Muscle layer of duodenum (tissue), 2 donors: ENCODE results near the gene RNF14.
"Not testable (repeated sequence)": the region's sequence is repeated elsewhere in the genome, so short reads cannot be mapped to it uniquely, and the experiment has no call there.

Source experiments
- H3K27ac ChIP-seq: one replicate; pipeline ENCODE4 v1.7.0; 2013; ENCODE audit warnings: mild to moderate bottlenecking, low read length
- H3K27me3 ChIP-seq: one replicate; pipeline ENCODE4 v1.7.0; 2013; ENCODE audit warnings: low read depth, mild to moderate bottlenecking, control low read depth, low read length
- H3K36me3 ChIP-seq, 2 donors: one replicate each; pipeline ENCODE4 v1.7.0; 2013; ENCODE audit warnings: low read length in 2 of 2, control low read depth in 1 of 2, mild to moderate bottlenecking in 1 of 2; ENCODE audit not compliant: insufficient read depth in 2 of 2, control insufficient read depth in 1 of 2
- H3K4me1 ChIP-seq, 2 donors: one replicate each; pipeline ENCODE4 v1.7.0; 2013; ENCODE audit warnings: low read length in 2 of 2, mild to moderate bottlenecking in 2 of 2, control low read depth in 1 of 2, moderate library complexity in 1 of 2; ENCODE audit not compliant: insufficient read depth in 2 of 2, control insufficient read depth in 1 of 2
- H3K4me3 ChIP-seq, 2 donors: one replicate each; pipeline ENCODE4 v1.7.0; 2013; ENCODE audit warnings: low read length in 2 of 2, low read depth in 1 of 2, mild to moderate bottlenecking in 1 of 2
- H3K9me3 ChIP-seq, 2 donors: one replicate each; pipeline ENCODE4 v1.7.0; 2013; ENCODE audit warnings: low read length in 2 of 2, control low read depth in 1 of 2, mild to moderate bottlenecking in 1 of 2; ENCODE audit not compliant: control insufficient read depth in 1 of 2
- donor health status: healthy.

RNF14 gene, protein sequence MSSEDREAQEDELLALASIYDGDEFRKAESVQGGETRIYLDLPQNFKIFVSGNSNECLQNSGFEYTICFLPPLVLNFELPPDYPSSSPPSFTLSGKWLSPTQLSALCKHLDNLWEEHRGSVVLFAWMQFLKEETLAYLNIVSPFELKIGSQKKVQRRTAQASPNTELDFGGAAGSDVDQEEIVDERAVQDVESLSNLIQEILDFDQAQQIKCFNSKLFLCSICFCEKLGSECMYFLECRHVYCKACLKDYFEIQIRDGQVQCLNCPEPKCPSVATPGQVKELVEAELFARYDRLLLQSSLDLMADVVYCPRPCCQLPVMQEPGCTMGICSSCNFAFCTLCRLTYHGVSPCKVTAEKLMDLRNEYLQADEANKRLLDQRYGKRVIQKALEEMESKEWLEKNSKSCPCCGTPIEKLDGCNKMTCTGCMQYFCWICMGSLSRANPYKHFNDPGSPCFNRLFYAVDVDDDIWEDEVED

GRCh38 chr5:141968914-141969608 is at the start of gene RNF14:
TSS of gene RNF14 (plus strand) at chr5:141969105. CDS start at chr5:141973589, 4,484 bp downstream.
- H3K9me3 ChIP-seq = no peaks in the 10 kb centered on the region
- no peaks in the 10 kb centered on the region for H3K27me3 ChIP-seq
- H3K27ac ChIP-seq = peak within 1 kb of the TSS; percentile 98
- peak within 1 kb of the TSS; percentile 88 to 94 for H3K4me3 ChIP-seq
- peaks cover 13 to 15% of the 10 kb centered on the region in 2 donors for H3K4me1 ChIP-seq
- H3K36me3 ChIP-seq = peaks cover 5 to 14% of the 10 kb centered on the region in 2 donors

- H3K27ac ChIP-seq = no peak overlapping the region
- H3K27me3 ChIP-seq = no peaks in the 10 kb centered on the region
- no peak overlapping the region for H3K4me3 ChIP-seq
- peaks cover 0 to 11% of the 10 kb centered on the region in 2 donors for H3K4me1 ChIP-seq
- H3K9me3 ChIP-seq = no peaks in the 10 kb centered on the region
- H3K36me3 ChIP-seq = no peaks in the 10 kb centered on the region
Observed at GRCh38 chr5:141919218-141920119, 49.4 kb upstream of the RNF14 start.

GRCh38 chr5:141920771-141921170 is 48.1 kb upstream of the RNF14 start:
- Histone ChIP-seq H3K36me3 (no peaks in the 10 kb centered on the region), H3K9me3 (no peaks in the 10 kb centered on the region), H3K27ac (no peak overlapping the region), H3K27me3 (no peaks in the 10 kb centered on the region), H3K4me3 (no peak overlapping the region), H3K4me1 (peaks cover 0 to 12% of the 10 kb centered on the region in 2 donors)

DNA sequence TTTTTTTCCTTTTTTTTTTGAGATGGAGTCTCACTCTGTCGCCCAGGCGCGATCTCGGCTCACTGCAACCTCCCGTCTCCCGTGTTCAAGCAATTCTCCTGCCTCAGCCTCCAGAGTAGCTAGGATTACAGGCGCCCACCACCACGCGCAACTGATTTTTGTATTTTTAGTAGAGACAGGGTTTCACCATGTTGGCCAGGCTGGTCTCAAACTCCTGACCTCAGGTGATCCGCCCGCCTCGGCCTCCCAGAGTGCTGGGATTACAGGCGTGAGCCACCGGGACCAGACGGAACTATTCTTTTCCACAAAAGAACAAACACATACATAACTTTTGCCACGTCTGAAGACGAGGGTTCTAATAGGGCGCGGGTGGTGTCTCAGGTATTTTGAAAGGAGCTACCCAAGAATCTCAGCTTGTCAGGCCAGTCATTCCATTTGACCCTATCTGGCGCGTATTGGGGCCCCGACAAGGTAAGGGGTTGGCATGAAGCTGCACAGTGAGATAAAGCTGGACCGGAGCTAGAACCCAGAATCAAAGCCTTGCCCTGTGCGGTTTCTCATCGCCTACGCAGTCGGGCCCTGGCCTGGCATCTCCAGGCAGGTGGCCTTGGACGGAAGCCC is 46.0 kb upstream of the RNF14 start:
- not testable (repeated sequence) for H3K27me3 ChIP-seq, H3K9me3 ChIP-seq
- H3K4me3 ChIP-seq = peak overlapping the region; percentile 58 to 78
- peaks cover 19 to 21% of the 10 kb centered on the region in 2 donors for H3K36me3 ChIP-seq
- H3K27ac ChIP-seq = peak overlapping the region; percentile 95
- H3K4me1 ChIP-seq = peaks cover 0 to 12% of the 10 kb centered on the region in 2 donors

GRCh38 chr5:141923448-141924313 is 45.2 kb upstream of the RNF14 start, which contains the start of gene DELE1:
TSS of gene DELE1 (plus strand) at chr5:141923871. CDS start at chr5:141923942, 71 bp downstream.
- H3K27me3 ChIP-seq = no peaks in the 10 kb centered on the region
- H3K36me3 ChIP-seq = peaks cover 26 to 27% of the 10 kb centered on the region in 2 donors
- H3K9me3 ChIP-seq = no peaks in the 10 kb centered on the region
- peak within 1 kb of the TSS; percentile 58 to 78 for H3K4me3 ChIP-seq
- peak within 1 kb of the TSS; percentile 95 for H3K27ac ChIP-seq
- peaks cover 0 to 12% of the 10 kb centered on the region in 2 donors for H3K4me1 ChIP-seq

DNA sequence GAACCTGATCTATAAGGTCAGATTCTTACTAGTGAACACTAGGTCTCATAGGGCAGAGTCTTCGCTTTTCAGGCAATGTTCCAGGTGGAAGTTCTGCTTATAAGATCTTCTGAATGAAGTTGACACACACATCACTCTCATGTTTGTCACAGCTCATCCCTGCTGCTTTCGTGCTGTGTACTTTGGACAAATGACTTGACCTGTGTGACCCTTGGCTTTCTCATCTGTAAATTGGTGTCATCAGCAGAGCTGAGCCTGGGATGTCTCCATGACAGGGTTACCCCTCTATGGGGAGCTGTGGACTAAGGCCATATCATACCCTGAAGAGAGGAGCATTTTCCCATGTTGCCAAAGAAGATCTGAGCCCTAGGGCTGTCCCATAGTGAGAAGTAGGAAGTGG is 42.5 kb upstream of the RNF14 start:
- H3K36me3 ChIP-seq = peaks cover 51 to 54% of the 10 kb centered on the region in 2 donors
- no peak overlapping the region for H3K27ac ChIP-seq
- H3K4me1 ChIP-seq = peaks cover 0 to 12% of the 10 kb centered on the region in 2 donors
- H3K9me3 ChIP-seq = no peaks in the 10 kb centered on the region
- H3K4me3 ChIP-seq = no peak overlapping the region
- H3K27me3 ChIP-seq = no peaks in the 10 kb centered on the region

DNA sequence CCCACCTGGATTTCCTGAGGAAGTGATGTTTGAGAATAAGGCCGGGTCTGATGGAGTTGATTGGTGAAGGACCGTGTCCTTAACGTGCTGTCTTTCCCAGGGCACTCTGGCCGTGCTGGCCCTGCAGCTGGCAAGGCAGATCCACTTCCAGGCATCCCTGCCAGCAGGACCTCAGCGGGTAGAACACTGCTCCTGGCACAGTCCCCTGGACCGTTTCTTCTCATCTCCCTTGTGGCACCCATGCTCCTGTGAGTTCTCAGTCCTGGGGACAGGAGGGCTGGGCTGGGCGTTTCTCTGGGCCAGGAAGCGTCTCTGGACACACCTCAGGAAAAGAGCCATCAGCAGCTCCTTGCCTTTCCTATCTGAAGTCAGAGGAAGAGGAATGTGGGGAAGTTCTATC is 40.9 kb upstream of the RNF14 start:
- H3K36me3 ChIP-seq = peaks cover 64 to 67% of the 10 kb centered on the region in 2 donors
- no peak overlapping the region for H3K27ac ChIP-seq
- no peaks in the 10 kb centered on the region for H3K9me3 ChIP-seq
- H3K4me1 ChIP-seq = peaks cover 0 to 8% of the 10 kb centered on the region in 2 donors
- no peaks in the 10 kb centered on the region for H3K27me3 ChIP-seq
- no peak overlapping the region for H3K4me3 ChIP-seq

- no peak overlapping the region for H3K4me3 ChIP-seq
- peaks cover 0 to under 1% of the 10 kb centered on the region in 2 donors for H3K4me1 ChIP-seq
- H3K36me3 ChIP-seq = peaks cover 73 to 79% of the 10 kb centered on the region in 2 donors
- H3K9me3 ChIP-seq = no peaks in the 10 kb centered on the region
- H3K27ac ChIP-seq = no peak overlapping the region
- no peaks in the 10 kb centered on the region for H3K27me3 ChIP-seq
Observed at GRCh38 chr5:141929398-141930058, 39.4 kb upstream of the RNF14 start.

- H3K4me3 ChIP-seq = no peak overlapping the region
- no peaks in the 10 kb centered on the region for H3K27me3 ChIP-seq
- peaks cover 81 to 91% of the 10 kb centered on the region in 2 donors for H3K36me3 ChIP-seq
- H3K9me3 ChIP-seq = no peaks in the 10 kb centered on the region
- H3K27ac ChIP-seq = no peak overlapping the region
- H3K4me1 ChIP-seq = no peaks in the 10 kb centered on the region
Observed at GRCh38 chr5:141931694-141932093, 37.2 kb upstream of the RNF14 start.
